Hepatocyte (in vitro differentiated cells): Measurements from ENCODE around the gene SYNJ1.

ENCODE experiments used
- CTCF ChIP-seq: fragments of 200-600 bp; sonication (generic); IDR thresholded peaks from 2 replicates; pipeline ENCODE4 v1.5.1; 2016; ENCODE audit warnings: antibody characterized with exemption, mild to moderate bottlenecking; ENCODE audit not compliant: poor library complexity
- EZH2 ChIP-seq: fragments of 200-600 bp; sonication (generic); IDR thresholded peaks from 2 replicates; pipeline ENCODE4 v1.6.1; 2016; ENCODE audit warnings: antibody characterized with exemption, mild to moderate bottlenecking, borderline replicate concordance
- EZH2phosphoT487 ChIP-seq: fragments of 200-600 bp; sonication (generic); IDR thresholded peaks from one replicate; pipeline ENCODE4 v1.6.1; 2018; ENCODE audit warnings: antibody characterized with exemption, mild to moderate bottlenecking, low read depth, moderate library complexity; ENCODE audit not compliant: unreplicated experiment, severe bottlenecking

DNA sequence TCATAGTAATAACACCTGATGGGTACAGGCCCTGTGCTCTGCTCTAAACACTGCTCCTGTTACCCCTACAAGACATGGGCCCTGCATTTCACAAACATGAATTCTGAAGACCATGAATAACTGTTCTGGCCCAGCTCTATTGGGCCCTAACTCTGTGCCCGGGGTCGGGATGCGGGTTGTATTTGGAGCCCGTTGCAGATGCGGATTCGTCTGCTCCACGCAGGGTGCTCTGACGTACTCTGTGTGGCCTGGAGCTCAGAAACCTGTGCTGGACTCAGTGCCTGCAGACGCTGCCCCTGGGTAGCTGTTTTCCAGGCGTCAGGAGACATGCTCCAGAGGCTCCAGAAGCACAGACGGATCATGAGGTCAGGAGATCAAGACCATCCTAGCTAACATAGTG lies 132.4 kb downstream of the SYNJ1 start:
- TF ChIP-seq CTCF (no peak), EZH2 (no peak), EZH2phosphoT487 (no peak)
